Naive thymus-derived CD4-positive, alpha-beta T cell (primary cell): Measurements from ENCODE around the gene VAC14. TPM values are rescaled to one million over a fixed set of nuclear protein-coding genes. Genes with fewer than 3 reads are reported as not detected.

Experiments used
- ATAC-seq: fragments of 150-1000 bp; cut with Tn5 transposase; 2 replicates; pipeline ENCODE4 v1.10.0; 2021; ENCODE audit warnings: mild to moderate bottlenecking, moderate library complexity
- CTCF ChIA-PET: fragments of 350-600 bp; sonication (Branson Sonifier 250); formaldehyde crosslinking; loops from one replicate; lab custom pipeline; 2021; ENCODE audit warnings: antibody characterized with exemption; lab: Charles Lee
- POLR2A ChIA-PET: fragments of 350-600 bp; sonication (Branson Sonifier 250); formaldehyde crosslinking; loops from one replicate; lab custom pipeline; 2021; ENCODE audit warnings: antibody characterized with exemption, inconsistent platforms; lab: Charles Lee
- DNase-seq, 9 donors: peaks; one replicate each; pipeline versions ENCODE4 v3.0.0 to v3.0.0-alpha.2; 2020 to 2022; ENCODE audit warnings: mixed read lengths in 1 of 9
- H3K27ac ChIP-seq: one replicate; pipeline ENCODE4 v1.7.0; 2013; ENCODE audit warnings: mild to moderate bottlenecking, low read depth, low read length, moderate library complexity
- H3K27me3 ChIP-seq, 2 donors: one replicate each; pipeline ENCODE4 v1.7.0; 2013; ENCODE audit warnings: low read length in 2 of 2, mild to moderate bottlenecking in 2 of 2, moderate library complexity in 2 of 2; ENCODE audit not compliant: control insufficient read depth in 2 of 2, insufficient read depth in 2 of 2
- H3K36me3 ChIP-seq, 3 experiments: 1 replicate in 2 of 3; 2 replicates in 1 of 3; pipeline ENCODE4 v1.7.0; 2013; ENCODE audit warnings: low read length in 3 of 3, mild to moderate bottlenecking in 3 of 3, moderate library complexity in 1 of 3; ENCODE audit not compliant: insufficient read depth in 3 of 3, control insufficient read depth in 2 of 3
- H3K4me1 ChIP-seq, 2 donors: one replicate each; pipeline ENCODE4 v1.7.0; 2013; ENCODE audit warnings: low read length in 2 of 2, mild to moderate bottlenecking in 2 of 2, moderate library complexity in 1 of 2; ENCODE audit not compliant: control insufficient read depth in 2 of 2, insufficient read depth in 2 of 2
- H3K4me3 ChIP-seq: 2 replicates; pipeline ENCODE4 v1.7.0; 2013; ENCODE audit warnings: mild to moderate bottlenecking, low read length
- H3K9me3 ChIP-seq, 3 experiments: 1 replicate in 2 of 3; 2 replicates in 1 of 3; pipeline ENCODE4 v1.7.0; 2013; ENCODE audit warnings: low read length in 3 of 3; ENCODE audit not compliant: control insufficient read depth in 2 of 3
- H3K27ac Mint-ChIP-seq, 9 donors: one replicate each; pipeline ENCODE4 v1.8.0; 2020 to 2022; ENCODE audit warnings: mixed read lengths in 9 of 9, mild to moderate bottlenecking in 8 of 9, moderate library complexity in 5 of 9, inconsistent platforms in 2 of 9
- H3K27me3 Mint-ChIP-seq, 5 donors: one replicate each; pipeline ENCODE4 v1.8.0; 2021 to 2022; ENCODE audit warnings: mixed read lengths in 5 of 5, mild to moderate bottlenecking in 1 of 5
- H3K36me3 Mint-ChIP-seq, 5 donors: one replicate each; pipeline ENCODE4 v1.8.0; 2020 to 2022; ENCODE audit warnings: mixed read lengths in 5 of 5, mild to moderate bottlenecking in 3 of 5, inconsistent platforms in 1 of 5
- H3K4me1 Mint-ChIP-seq, 7 donors: one replicate each; pipeline ENCODE4 v1.8.0; 2020 to 2022; ENCODE audit warnings: mixed read lengths in 7 of 7, mild to moderate bottlenecking in 3 of 7, inconsistent platforms in 1 of 7
- H3K4me3 Mint-ChIP-seq, 10 donors: one replicate each; pipeline ENCODE4 v1.8.0; 2020 to 2022; ENCODE audit warnings: mild to moderate bottlenecking in 10 of 10, mixed read lengths in 10 of 10, moderate library complexity in 6 of 10, inconsistent platforms in 2 of 10
- H3K9me3 Mint-ChIP-seq, 11 donors: one replicate each; pipeline ENCODE4 v1.8.0; 2020 to 2022; ENCODE audit warnings: mixed read lengths in 11 of 11, mild to moderate bottlenecking in 4 of 11, inconsistent platforms in 1 of 11, moderate library complexity in 1 of 11
- intact Hi-C, 2 donors: fragments of 100-400 bp; cut with micrococcal nuclease; formaldehyde crosslinking; loops; one replicate each; pipeline ENCODE4 v1.15.1; 2023
- polyA plus RNA-seq, 2 donors: library from polyadenylated mRNA; unstranded; fragments of 300-500 nt; fragmentation: Illumina TruSeq; gene quantifications; one replicate each; pipeline ENCODE4 v1.2.3, GENCODE V29; 2021
- total RNA-seq, 6 experiments: library from RNA in 5 of 6; stranded (reverse) in 5 of 6; gene quantifications; 1 replicate in 5 of 6; 2 replicates in 1 of 6; pipeline ENCODE4 v1.2.3 and lab custom pipeline; 2021 to 2026

VAC14 gene
- total and polyA plus RNA-seq, 7 experiments from 2014 or later, result 29.2 to 61.2 (median 45.9) TPM

- Histone ChIP-seq H3K4me3 (no peak overlapping the region), H3K36me3 (peaks cover 0 to 91% (median 0%) of the 10 kb centered on the region in 3 experiments), H3K27ac (no peak overlapping the region), H3K4me1 (no peaks in the 10 kb centered on the region), H3K9me3 (no peaks in the 10 kb centered on the region), H3K27me3 (no peaks in the 10 kb centered on the region)
- intact Hi-C loops, result no loop called here
- H3K9me3 Mint-ChIP-seq, result no peaks in the 10 kb centered on the region
- no peaks in the 10 kb centered on the region for H3K27me3 Mint-ChIP-seq
- H3K27ac Mint-ChIP-seq, result peak overlapping the region in 2 of 9 donors; percentile 7 to 20
- H3K4me1 Mint-ChIP-seq, result peaks cover 0 to 5% (median 0%) of the 10 kb centered on the region in 7 donors
- CTCF ChIA-PET, result no interaction called here
- no peak for ATAC-seq
- no peak overlapping the region for H3K4me3 Mint-ChIP-seq
- DNase-seq, result no peak
- POLR2A ChIA-PET, result interaction anchor here (1.0 kb wide), 1 partner anchor 40 kb away, joined by 3 read pairs; no protein-coding TSS in a partner anchor
- peaks cover 0 to 60% (median 19%) of the 10 kb centered on the region in 5 donors for H3K36me3 Mint-ChIP-seq
Measured at GRCh38 chr16:70759666-70760065, 41.3 kb downstream of the VAC14 start.

GRCh38 chr16:70758786-70759185 lies 42.2 kb downstream of the VAC14 start:
- Histone ChIP-seq H3K27me3 (no peaks in the 10 kb centered on the region), H3K4me1 (no peaks in the 10 kb centered on the region)

GRCh38 chr16:70757183-70757582 lies 43.8 kb downstream of the VAC14 start:
- DNase-seq, result no peak
- POLR2A ChIA-PET, result interaction anchor here (0.5 kb wide), 1 partner anchor 23 kb away, joined by 3 read pairs; no protein-coding TSS in a partner anchor
- no peaks in the 10 kb centered on the region for H3K9me3 ChIP-seq
- Mint-ChIP-seq H3K27me3 (no peaks in the 10 kb centered on the region), H3K4me1 (peaks cover 0 to 8% (median 0%) of the 10 kb centered on the region in 7 donors), H3K4me3 (no peak overlapping the region), H3K27ac (no peak overlapping the region), H3K9me3 (no peaks in the 10 kb centered on the region), H3K36me3 (peaks cover 0 to 47% (median 20%) of the 10 kb centered on the region in 5 donors)
- no peak for ATAC-seq
- intact Hi-C loops, result no loop called here
- CTCF ChIA-PET, result no interaction called here
- H3K36me3 ChIP-seq, result peaks cover 0 to 90% (median 0%) of the 10 kb centered on the region in 3 experiments
- no peak overlapping the region for H3K4me3 ChIP-seq
- H3K4me1 ChIP-seq, result no peaks in the 10 kb centered on the region
- no peak overlapping the region for H3K27ac ChIP-seq
- H3K27me3 ChIP-seq, result no peaks in the 10 kb centered on the region

More at GRCh38 chr16:70758786-70759185, 42.2 kb downstream of the VAC14 start:
- Histone ChIP-seq H3K27ac (no peak overlapping the region), H3K4me3 (no peak overlapping the region), H3K36me3 (peaks cover 0 to 90% (median 0%) of the 10 kb centered on the region in 3 experiments), H3K9me3 (no peaks in the 10 kb centered on the region)
- CTCF ChIA-PET, result no interaction called here
- H3K27me3 Mint-ChIP-seq, result no peaks in the 10 kb centered on the region
- DNase-seq (no peak), ATAC-seq (no peak)
- peaks cover 0 to 55% (median 20%) of the 10 kb centered on the region in 5 donors for H3K36me3 Mint-ChIP-seq
- H3K4me1 Mint-ChIP-seq, result peaks cover 0 to 5% (median 0%) of the 10 kb centered on the region in 7 donors
- POLR2A ChIA-PET, result no interaction called here
- intact Hi-C loops, result no loop called here
- H3K4me3 Mint-ChIP-seq, result no peak overlapping the region
- H3K27ac Mint-ChIP-seq, result peak overlapping the region in 1 of 9 donors; percentile 62
- no peaks in the 10 kb centered on the region for H3K9me3 Mint-ChIP-seq

GRCh38 chr16:70756071-70756470 lies 44.9 kb downstream of the VAC14 start:
- H3K27ac ChIP-seq, result no peak overlapping the region
- POLR2A ChIA-PET, result no interaction called here

GRCh38 chr16:70754851-70755600 lies 45.9 kb downstream of the VAC14 start:
- no peak for ATAC-seq
- no peak overlapping the region for H3K27ac ChIP-seq
- intact Hi-C loops, result no loop called here
- DNase-seq, result no peak
- Mint-ChIP-seq H3K9me3 (no peaks in the 10 kb centered on the region), H3K4me3 (no peak overlapping the region), H3K27me3 (no peaks in the 10 kb centered on the region), H3K4me1 (peaks cover 0 to 12% (median 4%) of the 10 kb centered on the region in 7 donors), H3K36me3 (peaks cover 0 to 37% (median 13%) of the 10 kb centered on the region in 5 donors), H3K27ac (peak overlapping the region in 2 of 9 donors; percentile 8 to 59)
- no peaks in the 10 kb centered on the region for H3K4me1 ChIP-seq
- ChIA-PET CTCF (no interaction called here), POLR2A (no interaction called here)
- H3K4me3 ChIP-seq, result no peak overlapping the region
- H3K36me3 ChIP-seq, result peaks cover 0 to 91% (median 0%) of the 10 kb centered on the region in 3 experiments
- no peaks in the 10 kb centered on the region for H3K27me3 ChIP-seq
- H3K9me3 ChIP-seq, result no peaks in the 10 kb centered on the region

More at GRCh38 chr16:70756071-70756470, 44.9 kb downstream of the VAC14 start:
- H3K4me3 ChIP-seq, result no peak overlapping the region
- no peaks in the 10 kb centered on the region for H3K4me1 ChIP-seq
- Mint-ChIP-seq H3K9me3 (no peaks in the 10 kb centered on the region), H3K4me3 (no peak overlapping the region), H3K27me3 (no peaks in the 10 kb centered on the region), H3K36me3 (peaks cover 0 to 42% (median 20%) of the 10 kb centered on the region in 5 donors), H3K4me1 (peaks cover 0 to 8% (median under 1%) of the 10 kb centered on the region in 7 donors), H3K27ac (peak overlapping the region in 3 of 9 donors; percentile 25 to 44 (median 39))
- CTCF ChIA-PET, result no interaction called here
- no peaks in the 10 kb centered on the region for H3K9me3 ChIP-seq
- H3K36me3 ChIP-seq, result peaks cover 0 to 95% (median 0%) of the 10 kb centered on the region in 3 experiments
- no peak for ATAC-seq
- DNase-seq, result no peak
- H3K27me3 ChIP-seq, result no peaks in the 10 kb centered on the region
- intact Hi-C loops, result no loop called here

- ATAC-seq, result no peak
- no peak for DNase-seq
- no peaks in the 10 kb centered on the region for H3K4me1 ChIP-seq
- intact Hi-C loops, result no loop called here
- Mint-ChIP-seq H3K36me3 (peaks cover 0 to 33% (median 6%) of the 10 kb centered on the region in 5 donors), H3K9me3 (no peaks in the 10 kb centered on the region), H3K27me3 (no peaks in the 10 kb centered on the region), H3K4me3 (no peak overlapping the region), H3K4me1 (peaks cover 0 to 14% (median 4%) of the 10 kb centered on the region in 7 donors), H3K27ac (peak overlapping the region in 1 of 9 donors; percentile 32)
- no peaks in the 10 kb centered on the region for H3K9me3 ChIP-seq
- ChIA-PET POLR2A (no interaction called here), CTCF (interaction anchor here (2.3 kb wide), 1 partner anchor 16 kb away, joined by 9 read pairs; no protein-coding TSS in a partner anchor)
- H3K27ac ChIP-seq, result no peak overlapping the region
- peaks cover 0 to 85% (median 0%) of the 10 kb centered on the region in 3 experiments for H3K36me3 ChIP-seq
- H3K27me3 ChIP-seq, result no peaks in the 10 kb centered on the region
- no peak overlapping the region for H3K4me3 ChIP-seq
Measured at GRCh38 chr16:70754371-70754770, 46.6 kb downstream of the VAC14 start.
